Erythroblast (primary cell): ENCODE measurements around the gene PLEKHF1.
A peak's percentile ranks its signal among the peaks of the same experiment; 100 is the strongest.

ENCODE experiments used
- DNase-seq, 2 experiments: peaks; one replicate each; lab custom pipeline; 2025; lab: John Stamatoyannopoulos, UW
- GATA1 ChIP-seq: IDR thresholded peaks from 2 replicates; pipeline ENCODE4 v1.6.1; 2011; ENCODE audit warnings: low read depth, mild to moderate bottlenecking, control low read depth, low read length, moderate library complexity
- POLR2A ChIP-seq: IDR thresholded peaks from 2 replicates; pipeline ENCODE4 v1.6.1; 2011; ENCODE audit warnings: mild to moderate bottlenecking, low read length

PLEKHF1 gene

GRCh38 chr19:29665215-29665825 lies at the start of gene PLEKHF1:
Gene PLEKHF1 (plus strand): TSS chr19:29665461. CDS start chr19:29673840, 8,379 bp downstream.
- DNase-seq, result peak; percentile 85 to 90
- no peak for TF ChIP-seq GATA1
- TF ChIP-seq POLR2A, result no peak

- DNase-seq, result no peak
- TF ChIP-seq GATA1, result no peak
Measured at GRCh38 chr19:29615891-29616425, 49.3 kb upstream of the PLEKHF1 start.

GRCh38 chr19:29616541-29616940 lies 48.7 kb upstream of the PLEKHF1 start:
- no peak for TF ChIP-seq GATA1
- TF ChIP-seq POLR2A, result no peak
- no peak for DNase-seq

GRCh38 chr19:29617366-29618266 lies 47.6 kb upstream of the PLEKHF1 start:
- TF ChIP-seq POLR2A (no peak), GATA1 (no peak)
- DNase-seq, result no peak

GRCh38 chr19:29618434-29618833 lies 46.8 kb upstream of the PLEKHF1 start:
- TF ChIP-seq GATA1 (no peak), POLR2A (no peak)
- DNase-seq, result no peak

GRCh38 chr19:29618871-29619270 lies 46.4 kb upstream of the PLEKHF1 start:
- DNase-seq, result no peak
- no peak for TF ChIP-seq POLR2A
- TF ChIP-seq GATA1, result no peak

- TF ChIP-seq GATA1, result no peak
- TF ChIP-seq POLR2A, result no peak
- DNase-seq, result no peak
Measured at GRCh38 chr19:29620931-29621351, 44.3 kb upstream of the PLEKHF1 start.

GRCh38 chr19:29622166-29623070 lies 42.8 kb upstream of the PLEKHF1 start:
- TF ChIP-seq POLR2A (no peak), GATA1 (no peak)
- DNase-seq, result peak in 1 of 2 experiments; percentile 9

GRCh38 chr19:29623726-29624488 lies 41.4 kb upstream of the PLEKHF1 start:
- TF ChIP-seq POLR2A, result no peak
- TF ChIP-seq GATA1, result no peak
- no peak for DNase-seq

GRCh38 chr19:29624489-29625185 lies 40.6 kb upstream of the PLEKHF1 start:
- no peak for DNase-seq
- TF ChIP-seq POLR2A (no peak), GATA1 (no peak)

GRCh38 chr19:29625186-29625651 lies 40.0 kb upstream of the PLEKHF1 start:
- no peak for DNase-seq

GRCh38 chr19:29626386-29626785 lies 38.9 kb upstream of the PLEKHF1 start:
- DNase-seq, result no peak
- TF ChIP-seq GATA1, result no peak
- TF ChIP-seq POLR2A, result no peak

More at GRCh38 chr19:29625186-29625651, 40.0 kb upstream of the PLEKHF1 start:
- TF ChIP-seq GATA1 (no peak), POLR2A (no peak)

- peak; percentile 10 to 13 for DNase-seq
Measured at GRCh38 chr19:29626832-29627231, 38.4 kb upstream of the PLEKHF1 start.
